ENCODE measurements around the gene DRD4.

The DRD4 gene

DNA sequence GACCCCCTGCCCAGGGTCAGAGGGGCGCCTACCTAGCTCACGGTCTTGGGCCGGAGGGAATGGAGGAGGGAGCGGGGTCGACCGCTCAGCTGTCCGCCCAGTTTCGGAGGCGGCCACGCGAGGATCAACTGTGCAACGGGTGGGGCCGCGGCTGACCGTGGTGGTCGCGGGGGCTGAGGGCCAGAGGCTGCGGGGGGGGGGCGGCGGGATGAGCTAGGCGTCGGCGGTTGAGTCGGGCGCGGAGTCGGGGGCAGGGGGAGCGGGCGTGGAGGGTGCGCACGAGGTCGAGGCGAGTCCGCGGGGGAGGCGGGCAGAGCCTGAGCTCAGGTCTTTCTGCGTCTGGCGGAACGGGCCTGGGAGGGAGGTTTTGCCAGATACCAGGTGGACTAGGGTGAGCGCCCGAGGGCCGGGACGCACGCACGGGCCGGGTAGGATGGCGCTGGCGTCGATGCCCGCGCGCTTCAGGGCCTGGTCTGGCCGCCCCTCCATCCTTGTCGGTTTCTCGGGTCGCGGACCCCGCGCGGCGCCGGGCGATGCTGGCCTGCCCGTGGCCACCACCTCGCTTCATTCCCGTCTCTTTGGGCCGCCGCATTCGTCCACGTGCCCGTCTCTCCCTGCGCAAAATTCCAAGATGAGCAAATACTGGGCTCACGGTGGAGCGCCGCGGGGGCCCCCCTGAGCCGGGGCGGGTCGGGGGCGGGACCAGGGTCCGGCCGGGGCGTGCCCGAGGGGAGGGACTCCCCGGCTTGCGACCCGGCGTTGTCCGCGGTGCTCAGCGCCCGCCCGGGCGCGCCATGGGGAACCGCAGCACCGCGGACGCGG is at the start of gene DRD4:
DRD4 (plus strand) TSS at position 759 of the 822 bp plus-strand sequence; CDS start at position 795, 36 bp downstream.
- Mint-ChIP-seq H3K36me3 (ENCODE audit: low read depth) (peaks cover 1% of the 10 kb centered on the region), H3K27me3 (ENCODE audit: low read depth) (peaks cover 30% of the 10 kb centered on the region), H3K4me1 (ENCODE audit: low read depth) (no peaks in the 10 kb centered on the region), H3K27ac (no peak within 1 kb of the TSS), H3K4me3 (no peak within 1 kb of the TSS), H3K9me3 (no peaks in the 10 kb centered on the region)

- Mint-ChIP-seq H3K4me3 (peak overlapping the region; percentile 84), H3K27me3 (ENCODE audit: low read depth) (no peaks in the 10 kb centered on the region), H3K4me1 (ENCODE audit: low read depth) (peaks cover 19% of the 10 kb centered on the region), H3K36me3 (ENCODE audit: low read depth) (peaks cover 40% of the 10 kb centered on the region), H3K9me3 (no peaks in the 10 kb centered on the region), H3K27ac (peak overlapping the region; percentile 99)
Observed at GRCh38 chr11:587546-587945, 49.5 kb upstream of the DRD4 start.

DNA sequence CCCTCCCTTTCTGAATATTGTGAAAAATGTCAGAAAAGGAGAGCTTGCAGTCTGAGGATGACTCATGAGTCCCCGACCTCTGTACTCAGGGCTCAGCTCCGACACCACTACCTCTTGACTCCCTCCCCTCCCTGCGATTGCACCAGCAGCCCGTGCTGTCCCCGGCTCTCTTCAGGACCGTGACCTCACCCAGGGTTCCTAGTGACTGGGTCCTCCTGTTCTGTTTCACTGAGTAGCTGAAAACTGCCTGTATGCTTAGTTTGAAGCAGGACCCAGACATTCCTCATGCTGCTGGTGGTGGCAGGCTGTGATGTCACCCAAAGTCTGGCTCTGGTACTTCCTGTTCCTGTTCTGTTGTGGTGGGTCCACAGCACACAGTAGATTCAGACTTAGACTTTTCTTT is 49.1 kb upstream of the DRD4 start:
- Mint-ChIP-seq H3K4me1 (ENCODE audit: low read depth) (peaks cover 19% of the 10 kb centered on the region), H3K36me3 (ENCODE audit: low read depth) (peaks cover 42% of the 10 kb centered on the region), H3K27me3 (ENCODE audit: low read depth) (no peaks in the 10 kb centered on the region), H3K9me3 (no peaks in the 10 kb centered on the region), H3K27ac (peak overlapping the region; percentile 99), H3K4me3 (peak overlapping the region; percentile 84)

- Mint-ChIP-seq H3K4me3 (no peak overlapping the region), H3K27ac (no peak overlapping the region), H3K9me3 (no peaks in the 10 kb centered on the region), H3K4me1 (ENCODE audit: low read depth) (peaks cover 19% of the 10 kb centered on the region), H3K36me3 (ENCODE audit: low read depth) (peaks cover 42% of the 10 kb centered on the region), H3K27me3 (ENCODE audit: low read depth) (no peaks in the 10 kb centered on the region)
Observed at GRCh38 chr11:589798-590197, 47.3 kb upstream of the DRD4 start.

DNA sequence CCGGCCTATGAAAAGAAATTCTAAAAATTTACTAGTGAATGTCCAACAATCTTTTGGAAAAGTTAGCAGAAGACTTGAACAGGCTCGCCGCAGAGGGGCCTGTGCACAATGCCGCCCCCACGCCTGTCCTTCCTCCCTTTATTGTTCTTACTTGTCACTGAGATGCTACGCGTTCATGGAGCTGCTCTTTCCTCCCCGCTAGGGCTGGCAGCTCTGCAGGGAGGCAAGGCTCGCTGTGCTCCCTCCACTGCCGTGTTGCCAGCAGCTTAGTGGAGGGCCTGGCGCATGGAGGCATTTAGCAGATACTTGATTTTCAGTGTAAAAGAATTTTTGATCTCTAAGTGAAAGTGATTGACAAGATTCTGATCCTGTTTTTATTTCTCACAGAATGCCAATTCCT is 46.1 kb upstream of the DRD4 start:
- no peak overlapping the region for H3K27ac Mint-ChIP-seq

GRCh38 chr11:592501-592900 is 44.6 kb upstream of the DRD4 start:
- no peaks in the 10 kb centered on the region for H3K9me3 Mint-ChIP-seq
- H3K27me3 Mint-ChIP-seq (ENCODE audit: low read depth): no peaks in the 10 kb centered on the region
- peak overlapping the region; percentile 38 for H3K27ac Mint-ChIP-seq
- H3K4me3 Mint-ChIP-seq: no peak overlapping the region
- peaks cover 39% of the 10 kb centered on the region for H3K36me3 Mint-ChIP-seq (ENCODE audit: low read depth)
- H3K4me1 Mint-ChIP-seq (ENCODE audit: low read depth): peaks cover 9% of the 10 kb centered on the region

More for the DNA sequence above, 46.1 kb upstream of the DRD4 start:
- Mint-ChIP-seq H3K4me1 (ENCODE audit: low read depth) (peaks cover 19% of the 10 kb centered on the region), H3K27me3 (ENCODE audit: low read depth) (no peaks in the 10 kb centered on the region), H3K36me3 (ENCODE audit: low read depth) (peaks cover 42% of the 10 kb centered on the region), H3K9me3 (no peaks in the 10 kb centered on the region), H3K4me3 (no peak overlapping the region)

- peaks cover 37% of the 10 kb centered on the region for H3K36me3 Mint-ChIP-seq (ENCODE audit: low read depth)
- no peak overlapping the region for H3K4me3 Mint-ChIP-seq
- peaks cover 6% of the 10 kb centered on the region for H3K4me1 Mint-ChIP-seq (ENCODE audit: low read depth)
- H3K27ac Mint-ChIP-seq: no peak overlapping the region
- H3K9me3 Mint-ChIP-seq: no peaks in the 10 kb centered on the region
- no peaks in the 10 kb centered on the region for H3K27me3 Mint-ChIP-seq (ENCODE audit: low read depth)
Observed at GRCh38 chr11:592918-593317, 44.2 kb upstream of the DRD4 start.

DNA sequence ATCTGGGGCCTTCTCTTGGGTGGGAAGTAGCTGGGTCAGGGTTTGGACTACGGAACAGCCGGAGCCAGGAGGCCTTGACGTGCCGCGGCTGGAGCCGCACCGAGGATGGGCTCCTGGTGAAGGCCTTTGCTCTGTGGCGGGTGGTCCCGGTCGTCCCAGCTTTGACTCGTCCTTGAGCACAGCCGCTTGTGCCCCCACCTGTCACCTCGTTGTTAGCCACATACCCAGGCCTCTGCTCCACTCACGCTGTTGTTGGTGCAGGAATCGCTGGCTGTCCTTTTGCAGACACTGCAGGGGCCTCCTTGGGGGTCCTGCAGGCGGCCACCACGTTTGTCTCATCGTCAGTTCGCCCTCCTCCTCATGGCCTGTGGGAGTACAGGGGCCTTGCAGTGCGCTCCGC is 43.7 kb upstream of the DRD4 start:
- Mint-ChIP-seq H3K9me3 (no peaks in the 10 kb centered on the region), H3K27ac (no peak overlapping the region), H3K4me3 (no peak overlapping the region), H3K4me1 (ENCODE audit: low read depth) (peaks cover 2% of the 10 kb centered on the region), H3K36me3 (ENCODE audit: low read depth) (peaks cover 33% of the 10 kb centered on the region), H3K27me3 (ENCODE audit: low read depth) (no peaks in the 10 kb centered on the region)

GRCh38 chr11:595400-595799 is 41.7 kb upstream of the DRD4 start:
- H3K9me3 Mint-ChIP-seq: no peaks in the 10 kb centered on the region
- H3K27me3 Mint-ChIP-seq (ENCODE audit: low read depth): no peaks in the 10 kb centered on the region
- H3K4me1 Mint-ChIP-seq (ENCODE audit: low read depth): no peaks in the 10 kb centered on the region
- peaks cover 28% of the 10 kb centered on the region for H3K36me3 Mint-ChIP-seq (ENCODE audit: low read depth)
- no peak overlapping the region for H3K4me3 Mint-ChIP-seq
- no peak overlapping the region for H3K27ac Mint-ChIP-seq

DNA sequence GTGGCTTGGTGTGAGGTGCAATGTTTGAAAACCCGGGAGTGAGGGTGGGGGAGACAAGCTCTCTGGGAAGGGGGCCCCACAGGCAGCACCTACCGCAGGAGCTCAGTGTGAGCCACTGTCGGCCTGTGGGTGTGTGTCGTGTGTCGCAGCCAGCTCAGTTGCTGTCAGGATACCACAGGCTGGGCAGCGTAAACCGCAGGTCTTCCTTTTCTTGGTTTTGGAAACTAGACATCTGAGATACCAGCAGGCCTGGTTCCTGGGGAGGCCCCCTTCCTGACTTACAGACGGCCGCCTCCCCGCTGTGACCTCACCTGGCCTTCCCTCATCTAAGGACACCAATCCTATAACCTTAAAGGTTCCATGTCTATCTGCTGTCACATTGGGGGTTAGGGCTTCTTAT is 40.7 kb upstream of the DRD4 start:
- Mint-ChIP-seq H3K4me1 (ENCODE audit: low read depth) (no peaks in the 10 kb centered on the region), H3K36me3 (ENCODE audit: low read depth) (peaks cover 24% of the 10 kb centered on the region)

DNA sequence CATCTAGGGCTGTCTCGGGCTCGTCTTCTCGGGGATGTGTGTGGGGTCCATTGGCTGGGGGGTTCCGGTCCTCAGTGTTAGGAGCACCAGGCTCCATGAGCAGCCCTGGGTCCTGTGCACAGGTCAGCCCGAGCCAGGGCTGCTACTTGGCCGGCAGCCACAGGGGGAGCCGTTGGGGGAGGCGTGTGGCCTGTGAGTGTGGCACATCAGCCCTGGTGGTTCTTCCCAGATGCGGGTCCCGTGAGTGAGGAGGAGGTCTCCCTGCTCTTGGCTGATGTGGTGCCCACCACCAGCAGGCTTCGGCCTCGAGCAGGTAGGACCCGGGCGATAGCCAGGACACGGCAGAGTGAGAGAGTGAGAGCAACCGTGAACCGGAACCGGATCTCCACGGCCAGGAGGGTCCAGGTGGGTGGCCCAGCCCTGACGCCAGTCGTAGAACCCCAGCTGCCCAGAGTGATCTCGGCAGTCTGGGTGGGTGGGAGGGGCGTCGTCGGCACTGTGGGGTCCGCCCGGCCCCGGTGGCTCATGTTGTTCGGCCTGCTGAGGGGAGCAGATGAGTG is 39.8 kb upstream of the DRD4 start:
- Mint-ChIP-seq H3K4me3 (no peak overlapping the region), H3K27me3 (ENCODE audit: low read depth) (no peaks in the 10 kb centered on the region), H3K4me1 (ENCODE audit: low read depth) (no peaks in the 10 kb centered on the region), H3K9me3 (no peaks in the 10 kb centered on the region), H3K36me3 (ENCODE audit: low read depth) (peaks cover 28% of the 10 kb centered on the region), H3K27ac (no peak overlapping the region)

More for the DNA sequence above, 40.7 kb upstream of the DRD4 start:
- Mint-ChIP-seq H3K27ac (no peak overlapping the region), H3K9me3 (no peaks in the 10 kb centered on the region), H3K4me3 (no peak overlapping the region), H3K27me3 (ENCODE audit: low read depth) (no peaks in the 10 kb centered on the region)

DNA sequence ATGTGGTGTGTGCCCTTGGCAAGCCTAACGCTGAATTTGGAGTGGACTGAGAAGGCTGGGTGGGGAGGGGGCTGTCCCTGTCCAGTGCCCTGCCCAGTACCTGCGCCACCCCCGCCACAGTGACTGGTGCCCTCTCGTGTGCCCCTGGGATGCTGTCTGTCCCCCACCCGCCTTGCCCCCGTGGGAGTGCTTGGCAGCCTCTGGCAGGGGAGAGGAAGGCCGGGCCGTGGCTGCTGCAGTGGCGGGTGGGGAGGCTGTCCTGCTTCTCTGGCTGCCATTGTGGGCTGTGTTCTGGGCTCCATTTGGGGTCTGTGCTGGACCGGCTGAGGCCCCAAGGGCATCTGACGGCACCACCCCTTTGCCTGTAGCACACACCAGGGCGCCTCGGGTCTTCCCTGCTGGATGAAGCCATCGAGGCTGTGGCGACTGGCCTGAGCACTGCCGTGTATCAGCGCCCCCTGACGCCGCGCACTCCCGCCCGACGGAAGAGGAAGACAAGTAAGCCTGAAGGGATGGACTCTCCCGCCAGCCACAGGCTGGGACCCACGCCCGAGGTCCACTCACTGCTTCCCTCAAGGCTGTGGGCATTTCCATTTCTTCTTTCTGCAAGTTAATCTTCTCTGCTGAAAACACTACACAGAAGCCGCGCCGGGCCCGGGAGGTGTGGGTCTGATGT is 38.9 kb upstream of the DRD4 start:
- no peaks in the 10 kb centered on the region for H3K9me3 Mint-ChIP-seq
- peaks cover 21% of the 10 kb centered on the region for H3K36me3 Mint-ChIP-seq (ENCODE audit: low read depth)
- H3K4me1 Mint-ChIP-seq (ENCODE audit: low read depth): no peaks in the 10 kb centered on the region
- H3K27me3 Mint-ChIP-seq (ENCODE audit: low read depth): no peaks in the 10 kb centered on the region
- no peak overlapping the region for H3K4me3 Mint-ChIP-seq
- no peak overlapping the region for H3K27ac Mint-ChIP-seq

DNA sequence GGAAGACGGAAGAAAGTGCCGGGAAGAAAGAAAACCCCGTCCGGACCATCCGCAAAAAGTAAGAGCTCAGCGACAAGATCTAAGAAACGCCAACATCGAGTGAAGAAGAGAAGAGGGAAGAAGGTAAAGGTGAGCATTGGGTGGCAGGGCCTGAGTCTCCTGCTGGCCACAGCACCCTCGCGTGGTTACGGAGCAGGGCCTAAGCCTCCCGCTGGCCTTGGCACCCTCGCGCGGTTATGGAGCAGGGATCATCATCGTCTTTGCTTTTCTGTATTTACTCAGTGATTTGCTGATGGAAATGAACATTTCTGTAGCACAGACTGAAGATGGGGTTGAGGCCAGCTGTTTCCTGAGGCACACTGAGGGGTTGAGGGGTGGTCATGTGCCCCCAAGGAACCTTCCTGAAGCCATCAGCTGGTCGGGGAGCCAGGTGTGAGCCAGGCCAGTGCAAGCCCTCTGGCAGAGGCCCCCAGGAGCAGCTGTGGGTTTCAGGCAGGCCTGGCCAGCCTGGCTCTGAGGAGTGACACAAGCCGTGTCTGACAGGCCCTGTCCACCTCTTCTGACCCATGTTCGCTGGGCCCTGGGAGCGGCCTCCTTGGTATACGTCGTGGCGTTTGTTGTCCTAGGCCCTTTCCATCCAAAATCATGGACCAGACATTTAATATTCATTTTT is 35.4 kb upstream of the DRD4 start:
- Mint-ChIP-seq H3K27ac (no peak overlapping the region), H3K9me3 (no peaks in the 10 kb centered on the region), H3K4me3 (no peak overlapping the region), H3K36me3 (ENCODE audit: low read depth) (peaks cover 26% of the 10 kb centered on the region), H3K4me1 (ENCODE audit: low read depth) (no peaks in the 10 kb centered on the region), H3K27me3 (ENCODE audit: low read depth) (no peaks in the 10 kb centered on the region)

GRCh38 chr11:603154-603553 is 33.9 kb upstream of the DRD4 start:
- Mint-ChIP-seq H3K4me1 (ENCODE audit: low read depth) (no peaks in the 10 kb centered on the region), H3K9me3 (no peaks in the 10 kb centered on the region), H3K4me3 (no peak overlapping the region), H3K27me3 (ENCODE audit: low read depth) (no peaks in the 10 kb centered on the region), H3K36me3 (ENCODE audit: low read depth) (peaks cover 25% of the 10 kb centered on the region), H3K27ac (no peak overlapping the region)

Data from T-helper 1 cell treated with Interleukin-12 subunit alpha and Interleukin-12 subunit beta and Interleukin-4 antibody, amounts not matched to agents 30 μg/mL and 1 μg/mL, for 36 hours (primary cell).